ENCODE measurements around the gene PRKD1. TPM values are rescaled to one million over a fixed set of nuclear protein-coding genes. Genes with fewer than 3 reads are reported as not detected.

Gene PRKD1
- total RNA-seq, 2 donors from 2014 or later = 12.0 to 12.6 TPM

- H3K27me3 Mint-ChIP-seq (ENCODE audit: insufficient read depth) = no peaks in the 10 kb centered on the region
- Histone ChIP-seq H3K4me3 (ENCODE audit: low read length) (no peak overlapping the region), H3K27me3 (ENCODE audit: control insufficient read depth, insufficient read depth, low read length, poor library complexity, severe bottlenecking) (no peaks in the 10 kb centered on the region), H3K9ac (ENCODE audit: extremely low read depth, low read length, poor library complexity, severe bottlenecking) (no peak overlapping the region), H3K9me3 (ENCODE audit: control insufficient read depth, low read length) (peaks cover 9% of the 10 kb centered on the region), H3K36me3 (ENCODE audit: control insufficient read depth, insufficient read depth, low read length) (no peaks in the 10 kb centered on the region), H3K4me1 (ENCODE audit: control insufficient read depth, insufficient read depth, low read length) (no peaks in the 10 kb centered on the region), H3K27ac (ENCODE audit: low read depth, low read length) (no peak overlapping the region)
- WGBS, 2 experiments (ENCODE audit: insufficient coverage in 1 of 2, insufficient read length in 1 of 2) = 94 to 98% methylated on average over 12 to 24 of the region's 26 CpGs
- no peak overlapping the region for H3K4me3 Mint-ChIP-seq
- no peak for TF ChIP-seq CTCF (conservative IDR thresholded peaks at IDR 0.05)
- no peak overlapping the region for H3K27ac Mint-ChIP-seq
- peaks cover 7% of the 10 kb centered on the region for H3K36me3 Mint-ChIP-seq (ENCODE audit: low read depth)
- DNase-seq = no peak
- H3K9me3 Mint-ChIP-seq = peaks cover 17% of the 10 kb centered on the region
- peaks cover 9% of the 10 kb centered on the region for H3K4me1 Mint-ChIP-seq
These were observed 18.7 kb downstream of the PRKD1 start for GRCh38 chr14:29908652-29909577.

DNA sequence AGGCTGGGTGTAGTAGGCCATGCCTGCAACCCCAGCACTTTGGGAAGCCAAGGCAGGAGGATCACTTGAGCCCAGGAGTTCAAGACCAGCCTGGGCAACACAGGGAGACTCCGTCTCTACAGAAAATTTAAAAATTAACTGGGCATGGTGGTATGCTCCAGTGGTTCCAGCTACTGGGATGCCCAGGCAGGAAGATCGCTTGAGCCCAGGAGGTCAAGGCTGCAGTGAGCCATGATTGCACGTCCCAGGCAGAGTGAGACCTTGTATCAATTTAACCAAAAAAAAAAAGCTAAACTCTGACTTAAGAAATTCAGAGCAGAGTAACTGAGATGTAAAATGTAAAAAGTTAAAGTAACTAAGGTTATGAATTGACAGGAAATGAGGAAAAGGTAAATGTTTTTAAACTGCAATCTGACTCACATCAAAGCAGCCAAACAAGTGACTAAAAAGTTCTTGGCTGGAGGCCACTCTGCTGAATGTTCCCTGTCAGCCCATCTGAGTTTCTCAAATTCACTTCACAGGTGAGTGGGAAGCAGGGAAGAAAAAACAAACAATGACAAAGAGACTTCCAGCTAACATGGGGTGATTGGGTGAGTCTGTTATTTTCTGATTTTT lies 21.3 kb downstream of the PRKD1 start:
- Histone ChIP-seq H3K4me1 (ENCODE audit: control insufficient read depth, insufficient read depth, low read length) (no peaks in the 10 kb centered on the region), H3K4me3 (ENCODE audit: low read length) (no peak overlapping the region), H3K9ac (ENCODE audit: extremely low read depth, low read length, poor library complexity, severe bottlenecking) (no peak overlapping the region), H3K27me3 (ENCODE audit: control insufficient read depth, insufficient read depth, low read length, poor library complexity, severe bottlenecking) (no peaks in the 10 kb centered on the region), H3K27ac (ENCODE audit: low read depth, low read length) (no peak overlapping the region), H3K9me3 (ENCODE audit: control insufficient read depth, low read length) (peaks cover 9% of the 10 kb centered on the region), H3K36me3 (ENCODE audit: control insufficient read depth, insufficient read depth, low read length) (no peaks in the 10 kb centered on the region)
- peaks cover 17% of the 10 kb centered on the region for H3K9me3 Mint-ChIP-seq
- no peaks in the 10 kb centered on the region for H3K27me3 Mint-ChIP-seq (ENCODE audit: insufficient read depth)
- H3K36me3 Mint-ChIP-seq (ENCODE audit: low read depth) = peaks cover 7% of the 10 kb centered on the region
- H3K4me3 Mint-ChIP-seq = no peak overlapping the region
- WGBS, 2 experiments (ENCODE audit: insufficient coverage in 1 of 2, insufficient read length in 1 of 2) = 91 to 100% methylated on average over 1 to 3 of the region's 3 CpGs
- H3K4me1 Mint-ChIP-seq = peaks cover 9% of the 10 kb centered on the region
- TF ChIP-seq CTCF (conservative IDR thresholded peaks at IDR 0.05) = no peak
- peak overlapping the region; percentile 11 for H3K27ac Mint-ChIP-seq
- DNase-seq = no peak

DNA sequence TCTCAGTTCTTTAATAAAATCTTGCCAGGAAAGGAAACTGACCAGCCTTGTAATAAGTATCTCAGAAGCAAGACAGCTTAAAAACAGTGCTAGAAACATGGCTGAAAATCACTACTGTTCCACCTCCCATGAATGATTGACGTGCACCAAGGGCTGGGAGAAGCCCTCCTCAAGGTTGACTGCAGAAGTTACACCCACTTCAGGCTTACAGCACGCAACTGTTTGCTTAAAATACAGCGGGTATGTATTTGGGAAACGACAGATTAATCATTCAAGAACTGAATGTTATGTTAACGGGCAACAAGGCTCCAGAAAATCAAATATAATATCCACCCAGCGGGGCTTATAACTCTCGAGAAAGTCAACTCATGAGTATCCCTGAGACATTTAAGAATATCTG lies 22.1 kb downstream of the PRKD1 start:
- Histone ChIP-seq H3K36me3 (ENCODE audit: control insufficient read depth, insufficient read depth, low read length) (no peaks in the 10 kb centered on the region), H3K27me3 (ENCODE audit: control insufficient read depth, insufficient read depth, low read length, poor library complexity, severe bottlenecking) (no peaks in the 10 kb centered on the region), H3K27ac (ENCODE audit: low read depth, low read length) (no peak overlapping the region), H3K4me1 (ENCODE audit: control insufficient read depth, insufficient read depth, low read length) (no peaks in the 10 kb centered on the region), H3K4me3 (ENCODE audit: low read length) (no peak overlapping the region), H3K9ac (ENCODE audit: extremely low read depth, low read length, poor library complexity, severe bottlenecking) (no peak overlapping the region), H3K9me3 (ENCODE audit: control insufficient read depth, low read length) (peaks cover 16% of the 10 kb centered on the region)
- Mint-ChIP-seq H3K36me3 (ENCODE audit: low read depth) (peaks cover 7% of the 10 kb centered on the region), H3K4me1 (peaks cover 9% of the 10 kb centered on the region), H3K4me3 (no peak overlapping the region), H3K9me3 (peaks cover 21% of the 10 kb centered on the region), H3K27ac (no peak overlapping the region), H3K27me3 (ENCODE audit: insufficient read depth) (no peaks in the 10 kb centered on the region)
- no peak for TF ChIP-seq CTCF (conservative IDR thresholded peaks at IDR 0.05)
- WGBS, 2 experiments (ENCODE audit: insufficient coverage in 1 of 2, insufficient read length in 1 of 2) = 97 to 100% methylated on average over 5 to 7 of the region's 7 CpGs
- DNase-seq = no peak
